HG03280 (cell line): Measurements from ENCODE around the gene RC3H2.
"Not testable (repeated sequence)": the region's sequence is repeated elsewhere in the genome, so short reads cannot be mapped to it uniquely, and the experiment has no call there.

Experiments used
- ATAC-seq: cut with Tn5 transposase; IDR thresholded peaks from one replicate; pipeline ENCODE4 v1.9.1; 2021; ENCODE audit warnings: mild to moderate bottlenecking, moderate library complexity; ENCODE audit not compliant: unreplicated experiment

Gene RC3H2

GRCh38 chr9:122929796-122930354 lies 24.7 kb upstream of the RC3H2 start:
- ATAC-seq = no peak

- ATAC-seq = no peak
Measured at GRCh38 chr9:122923947-122924346, 18.8 kb upstream of the RC3H2 start.

DNA sequence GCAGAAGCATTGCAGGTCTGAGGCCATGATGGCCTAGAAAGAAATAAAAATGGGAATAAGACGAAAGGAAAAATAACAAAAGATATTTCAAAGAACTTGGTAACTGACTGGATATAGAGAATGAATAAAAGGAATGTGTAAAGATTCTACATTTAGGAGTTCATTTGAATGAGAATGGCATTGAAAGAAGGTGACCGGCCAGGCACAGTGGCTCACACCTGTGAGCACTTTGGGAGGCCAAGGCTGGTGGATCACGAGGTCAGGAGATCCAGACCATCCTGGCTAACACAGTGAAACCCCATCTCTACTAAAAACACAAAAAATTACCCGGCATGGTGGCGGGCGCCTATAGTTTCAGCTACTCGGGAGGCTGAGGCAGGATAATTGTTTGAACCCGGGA lies 17.6 kb upstream of the RC3H2 start:
- no peak for ATAC-seq

GRCh38 chr9:122918310-122918709 lies 13.2 kb upstream of the RC3H2 start:
- no peak for ATAC-seq

DNA sequence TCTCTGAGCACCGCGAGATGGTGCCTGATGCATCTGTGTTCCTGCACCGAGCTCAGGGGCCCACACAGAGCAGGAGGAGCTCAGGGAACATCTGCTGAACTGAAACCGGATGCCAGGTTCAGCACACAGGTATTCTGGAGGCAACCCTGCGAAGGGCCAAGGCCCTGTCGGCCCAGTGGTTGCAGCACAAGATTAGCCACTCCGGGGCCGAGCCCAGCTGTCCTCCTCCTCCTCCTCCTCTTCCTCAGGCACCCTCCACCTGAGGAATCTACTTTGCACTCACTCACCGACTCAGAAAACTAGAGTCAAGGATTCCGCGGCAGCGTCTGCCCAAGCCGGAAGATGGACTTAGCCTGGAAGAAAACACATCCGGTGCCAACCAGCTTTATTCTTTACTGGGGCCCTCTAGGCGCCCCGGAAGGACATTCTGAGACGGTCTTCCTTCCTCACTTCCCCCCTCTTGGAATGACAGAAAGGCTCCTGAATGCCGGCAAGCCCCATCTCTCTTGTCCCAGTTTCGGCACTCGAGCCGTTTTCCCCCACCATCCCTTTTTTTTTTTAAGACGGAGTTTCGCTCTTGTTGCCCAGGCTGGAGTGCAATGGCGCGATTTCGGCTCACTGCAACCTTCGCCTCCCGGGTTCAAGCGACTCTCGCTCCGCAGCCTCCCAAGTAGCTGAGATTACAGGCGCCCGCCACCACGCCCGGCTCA lies 8.0 kb upstream of the RC3H2 start, which contains the start of gene ZBTB6:
TSS of gene ZBTB6 (minus strand) at position 360 of the 710 bp plus-strand sequence. CDS start 1,251 bp downstream, outside the sequence.
- ATAC-seq = peak; percentile 99

GRCh38 chr9:122912671-122912963 lies 7.5 kb upstream of the RC3H2 start:
- ATAC-seq = no peak

DNA sequence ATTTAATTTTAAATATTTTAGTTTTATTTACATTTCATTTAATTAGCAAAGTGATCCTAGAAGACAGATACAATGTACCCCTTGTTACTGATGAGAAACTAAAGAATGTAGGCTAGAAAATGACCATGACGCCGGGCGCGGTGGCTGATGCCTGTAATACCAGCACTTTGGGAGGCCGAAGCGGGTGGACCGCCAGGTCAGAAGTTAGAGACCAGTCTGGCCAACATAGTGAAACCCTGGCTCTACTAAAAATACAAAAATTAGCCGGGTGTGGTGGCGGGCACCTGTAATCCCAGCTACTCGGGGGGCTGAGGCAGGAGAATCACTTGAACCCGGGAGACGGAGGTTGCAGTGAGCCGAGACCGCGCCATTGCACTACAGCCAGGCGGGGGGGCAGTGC lies 963 bp upstream of the RC3H2 start:
- ATAC-seq = not testable (repeated sequence)

- ATAC-seq = peak; percentile 19
Measured at GRCh38 chr9:122904466-122904822, 715 bp downstream of the RC3H2 start.

DNA sequence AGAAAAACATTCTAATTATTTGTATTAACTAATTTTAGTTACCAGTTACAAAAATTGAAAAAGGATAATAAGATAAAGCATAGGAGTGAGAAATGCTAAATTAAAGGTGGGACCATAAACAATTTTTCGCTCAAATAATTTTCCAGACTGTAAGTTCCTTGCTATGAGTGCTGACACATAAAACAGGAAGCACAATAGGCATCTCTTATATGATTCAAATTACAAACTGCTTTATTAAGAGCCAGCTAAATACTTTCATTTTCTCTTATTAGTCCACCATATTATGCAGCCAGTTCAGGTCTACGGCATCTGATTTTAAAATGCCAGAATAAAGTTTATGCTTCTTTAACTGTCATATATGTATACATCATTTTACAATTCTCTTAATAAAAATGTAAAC lies 4.4 kb downstream of the RC3H2 start:
- ATAC-seq = no peak

- ATAC-seq = no peak
Measured at GRCh38 chr9:122897969-122898368, 7.2 kb downstream of the RC3H2 start.

- no peak for ATAC-seq
Measured at GRCh38 chr9:122888480-122888879, 16.7 kb downstream of the RC3H2 start.

GRCh38 chr9:122883125-122883524 lies 22.0 kb downstream of the RC3H2 start:
- no peak for ATAC-seq

DNA sequence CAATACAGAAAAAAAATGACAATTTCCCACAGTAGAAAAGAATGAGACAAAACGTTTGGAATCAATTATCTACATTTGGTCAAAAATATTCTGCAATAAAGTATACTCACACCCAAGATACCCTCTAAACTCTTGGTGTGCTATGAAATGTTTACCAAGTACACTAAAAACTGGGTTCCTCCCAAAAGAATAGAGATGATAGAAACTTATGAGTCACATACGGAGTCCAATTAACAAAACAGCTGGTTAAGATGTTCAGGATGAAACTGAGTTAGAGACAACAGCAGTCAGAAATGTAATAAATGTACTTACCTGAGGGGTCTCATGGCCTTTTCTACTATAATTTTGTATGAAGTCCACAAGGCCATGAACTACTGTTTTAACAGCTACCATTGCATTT lies 25.7 kb downstream of the RC3H2 start:
- ATAC-seq = no peak

- ATAC-seq = no peak
Measured at GRCh38 chr9:122875523-122875922, 29.6 kb downstream of the RC3H2 start.

DNA sequence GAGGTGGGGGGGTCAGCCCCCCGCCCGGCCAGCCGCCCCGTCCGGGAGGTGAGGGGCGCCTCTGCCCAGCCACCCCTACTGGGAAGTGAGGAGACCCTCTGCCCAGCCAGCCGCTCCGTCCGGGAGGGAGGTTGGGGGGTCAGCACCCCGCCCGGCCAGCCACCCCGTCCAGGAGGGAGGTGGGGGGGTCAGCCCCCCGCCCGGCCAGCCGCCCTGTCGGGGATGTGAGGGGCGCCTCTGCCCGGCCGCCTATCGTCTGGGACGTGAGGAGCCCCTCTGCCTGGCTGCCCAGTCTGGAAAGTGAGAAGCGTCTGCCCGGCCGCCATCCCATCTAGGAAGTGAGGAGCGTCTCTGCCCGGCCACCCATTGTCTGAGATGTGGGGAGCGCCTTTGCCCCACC lies 37.9 kb downstream of the RC3H2 start:
- ATAC-seq = not testable (repeated sequence)

- no peak for ATAC-seq
Measured at GRCh38 chr9:122866079-122866478, 39.1 kb downstream of the RC3H2 start.

GRCh38 chr9:122865300-122865699 lies 39.9 kb downstream of the RC3H2 start:
- no peak for ATAC-seq

DNA sequence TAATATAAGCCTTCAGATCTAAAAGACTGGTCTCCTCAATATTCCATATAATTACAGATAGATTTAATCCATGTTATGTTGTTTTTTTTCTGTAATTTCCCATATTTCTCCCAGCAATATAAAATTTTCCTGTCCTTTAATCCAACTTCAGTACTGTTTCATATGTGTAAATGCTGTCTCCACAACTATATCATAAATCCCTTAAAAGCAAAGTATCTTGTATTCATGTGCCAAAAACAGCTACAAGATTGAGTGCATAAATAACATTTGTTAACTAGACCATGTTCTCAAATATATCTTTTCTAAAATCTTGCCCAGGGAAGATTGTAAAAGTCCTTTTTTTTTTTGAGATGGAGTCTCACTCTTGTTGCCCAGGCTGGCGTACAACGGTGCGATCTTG lies 41.8 kb downstream of the RC3H2 start:
- no peak for ATAC-seq

DNA sequence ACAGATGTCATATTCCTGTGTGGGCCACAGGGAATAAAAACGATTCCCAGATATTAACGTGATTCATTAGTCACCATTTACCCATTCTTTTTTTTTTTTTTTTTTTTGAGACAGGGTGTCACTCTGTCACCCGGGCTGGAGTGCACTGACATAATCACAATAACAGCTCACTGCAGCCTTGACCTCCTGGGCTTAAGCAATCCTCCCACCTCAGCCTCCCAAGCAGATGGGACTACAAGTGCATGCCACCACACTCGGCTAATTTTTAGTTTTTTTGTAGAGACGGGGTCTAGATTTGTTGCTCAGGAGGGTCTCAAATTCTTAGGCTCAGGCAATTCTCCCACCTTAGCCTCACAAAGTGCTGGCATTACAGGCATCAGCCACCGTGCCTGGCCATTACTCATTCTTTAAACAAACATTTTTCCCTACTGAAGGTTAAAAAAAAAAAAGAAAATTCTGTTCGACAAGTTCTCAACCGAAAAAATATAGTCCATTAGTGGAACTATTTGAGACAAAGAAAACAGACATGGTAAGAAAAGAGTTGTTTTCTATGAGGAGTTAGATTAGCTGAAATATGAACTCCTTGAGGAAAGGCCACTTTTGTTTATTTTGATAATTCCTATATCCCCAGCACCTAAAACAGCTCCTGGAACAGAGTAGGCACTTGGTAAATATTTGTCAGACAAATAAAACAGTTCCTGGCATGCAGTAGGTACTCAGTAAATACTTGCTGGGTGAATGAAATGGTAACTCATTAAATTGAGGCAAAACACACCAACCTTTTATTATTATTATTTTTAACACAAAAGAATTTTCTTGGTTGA lies 44.6 kb downstream of the RC3H2 start:
- no peak for ATAC-seq

DNA sequence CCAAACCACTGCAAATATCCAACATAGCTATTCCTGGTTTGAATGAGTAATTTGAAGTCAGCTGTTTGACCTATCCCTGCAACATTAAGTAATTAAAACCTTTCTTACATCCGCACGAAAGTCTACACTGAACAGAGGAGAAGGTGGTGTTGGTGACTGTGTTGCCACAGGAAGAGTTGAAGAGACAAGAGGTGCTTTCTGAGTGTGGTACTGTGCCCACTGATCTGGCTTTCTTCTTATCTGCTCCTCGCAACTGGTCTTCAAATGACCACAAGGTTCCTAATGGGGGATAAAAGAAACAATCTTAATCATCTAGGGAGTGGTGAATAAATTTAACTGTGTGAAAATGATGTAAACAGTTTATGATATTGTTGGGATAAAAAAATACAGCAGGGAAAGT lies 47.3 kb downstream of the RC3H2 start:
- ATAC-seq = no peak

GRCh38 chr9:122852085-122852786 lies 52.9 kb downstream of the RC3H2 start:
- ATAC-seq = not testable (repeated sequence)
